ENCODE results near the gene HSPA1L.

The HSPA1L gene

GRCh38 chr6:31762356-31762755 is 52.7 kb downstream of the HSPA1L start, which contains the start of gene SAPCD1:
Gene SAPCD1 (plus strand): TSS chr6:31762656. CDS start chr6:31763055, 399 bp downstream.
- DNase-seq = no peak

DNA sequence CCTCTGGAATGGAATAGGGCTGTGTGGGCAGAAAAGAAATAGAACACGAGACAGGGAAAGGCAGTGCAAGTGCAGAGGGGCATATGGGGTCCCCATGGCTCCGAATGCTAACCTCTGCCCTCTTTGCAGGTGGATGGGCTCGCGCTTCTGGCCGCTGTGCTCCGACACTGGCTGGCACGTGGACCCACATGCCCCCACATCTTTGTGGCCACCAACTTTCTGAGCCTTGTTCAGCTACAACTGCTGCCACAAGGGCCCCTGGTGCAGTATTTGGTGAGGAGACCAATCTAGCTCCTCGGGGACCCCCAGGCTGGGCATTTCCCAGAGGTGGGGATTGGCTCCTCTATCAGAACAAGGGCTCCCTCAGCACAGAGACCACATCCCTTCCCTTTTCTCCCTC is 53.7 kb downstream of the HSPA1L start:
- DNase-seq = no peak

GRCh38 chr6:31760790-31761189 is 54.3 kb downstream of the HSPA1L start:
- DNase-seq = no peak
